Upper lobe of left lung (tissue), 6 donors: ENCODE results near the gene ARHGEF10L. TPM values are rescaled to one million over a fixed set of nuclear protein-coding genes. Genes with fewer than 3 reads are reported as not detected.
A peak's percentile ranks its signal among the peaks of the same experiment; 100 is the strongest.

Experiments
- ATAC-seq, 2 donors: fragments of 200-7000 bp; cut with Tn5 transposase; one replicate each; pipeline ENCODE4 v1.9.1; 2022; ENCODE audit warnings: mild to moderate bottlenecking in 2 of 2, moderate library complexity in 2 of 2; ENCODE audit not compliant: low FRiP score in 2 of 2
- DNase-seq, 2 donors: peaks; one replicate each; pipeline ENCODE4 v3.0.0-alpha.2; 2019 to 2020
- H3K27ac ChIP-seq, 4 donors: fragments of 200-600 bp; sonication (generic); one replicate each; pipeline ENCODE4 v1.5.1; 2016 to 2019
- H3K27me3 ChIP-seq, 4 donors: fragments of 200-600 bp; sonication (generic); one replicate each; pipeline ENCODE4 v1.5.1; 2017 to 2019
- H3K36me3 ChIP-seq, 4 donors: fragments of 200-600 bp; sonication (generic); one replicate each; pipeline ENCODE4 v1.5.1; 2016 to 2019
- H3K4me1 ChIP-seq, 4 donors: fragments of 200-600 bp; sonication (generic); one replicate each; pipeline ENCODE4 v1.5.1; 2018 to 2019
- H3K4me3 ChIP-seq, 4 donors: fragments of 200-600 bp; sonication (generic); one replicate each; pipeline ENCODE4 v1.5.1; 2017 to 2019; ENCODE audit warnings: mild to moderate bottlenecking in 2 of 4, moderate library complexity in 1 of 4
- H3K9me3 ChIP-seq, 4 donors: fragments of 200-600 bp; sonication (generic); one replicate each; pipeline ENCODE4 v1.5.1; 2018 to 2019
- EP300 ChIP-seq, 4 donors: sonication (generic); formaldehyde crosslinking; IDR thresholded peaks; one replicate each; pipeline ENCODE4 v1.5.1; 2017; ENCODE audit warnings: antibody characterized with exemption in 4 of 4, control low read depth in 2 of 4
- POLR2A ChIP-seq, 4 donors: fragments of 450-650 bp; IDR thresholded peaks; one replicate each; pipeline ENCODE4 v1.5.1; 2016 to 2017; ENCODE audit warnings: antibody characterized with exemption in 4 of 4, mild to moderate bottlenecking in 2 of 4
- POLR2AphosphoS5 ChIP-seq, 2 donors: sonication (generic); formaldehyde crosslinking; IDR thresholded peaks; one replicate each; pipeline ENCODE4 v1.5.1; 2017; ENCODE audit warnings: antibody characterized with exemption in 2 of 2
- WGBS, 2 donors: methylation state at CpG; one replicate each; pipeline ENCODE4 v1.1.5; 2017 to 2018; 5-methylcytosine and 5-hydroxymethylcytosine counted together
- total RNA-seq, 6 donors: library from RNA; depleted of rRNA in 4 of 6; stranded (reverse); fragments of >200 nt in 4 of 6; gene quantifications; one replicate each; pipeline versions ENCODE4 v1.1.0 to v1.2.1, GENCODE V29; 2016 to 2021
- TF ChIP-seq, protein P1 (sequence below), 6 experiments: fragments of 450-650 bp in 4 of 6; fragments of 200-600 bp in 2 of 6; sonication (generic) in 2 of 6; IDR thresholded peaks; one replicate each; pipeline ENCODE4 v1.5.1; 2016 to 2019; ENCODE audit warnings: antibody characterized with exemption in 6 of 6
- donor health status: DM: no; HTN: no; CAD: no; lungs with moderate emphysema.
- donor health status: DM: no; HTN: yes; CAD: no; lungs with severe emphysema.

The ARHGEF10L gene
- total RNA-seq, 6 donors from 2014 or later: 17.6 to 172 (median 50.0) TPM

DNA sequence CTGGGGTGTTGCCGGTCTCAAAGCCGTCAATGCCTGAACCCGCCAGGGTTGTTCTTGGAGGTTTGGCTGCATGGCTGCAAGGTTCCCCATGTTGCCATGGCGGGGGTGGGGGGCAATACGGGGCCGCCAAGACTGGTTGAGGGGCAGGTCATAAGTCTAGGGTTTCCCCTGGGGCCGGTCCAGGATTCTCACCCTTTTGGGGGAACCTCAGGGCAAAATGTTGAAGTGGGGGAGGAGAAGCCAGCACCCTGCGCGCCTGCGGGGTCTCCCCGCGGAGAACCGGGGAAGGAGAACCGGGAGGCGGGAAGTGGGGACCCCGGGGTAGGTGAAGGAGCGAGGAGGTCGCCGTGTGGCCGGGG lies 401 bp upstream of the ARHGEF10L start:
- Histone ChIP-seq H3K4me3 (peak overlapping the region in 3 of 4 donors; percentile 47 to 67 (median 63)), H3K27me3 (peaks cover 0 to 6% (median 1%) of the 10 kb centered on the region in 4 donors), H3K27ac (peak overlapping the region in 2 of 4 donors; percentile 24 to 54), H3K4me1 (peaks cover 10 to 26% (median 16%) of the 10 kb centered on the region in 4 donors), H3K9me3 (no peaks in the 10 kb centered on the region), H3K36me3 (no peaks in the 10 kb centered on the region)
- DNase-seq: no peak
- no peak for ATAC-seq
- no peak for TF ChIP-seq EP300 (IDR thresholded peaks at IDR 0.05)
- TF ChIP-seq, protein P1, sequence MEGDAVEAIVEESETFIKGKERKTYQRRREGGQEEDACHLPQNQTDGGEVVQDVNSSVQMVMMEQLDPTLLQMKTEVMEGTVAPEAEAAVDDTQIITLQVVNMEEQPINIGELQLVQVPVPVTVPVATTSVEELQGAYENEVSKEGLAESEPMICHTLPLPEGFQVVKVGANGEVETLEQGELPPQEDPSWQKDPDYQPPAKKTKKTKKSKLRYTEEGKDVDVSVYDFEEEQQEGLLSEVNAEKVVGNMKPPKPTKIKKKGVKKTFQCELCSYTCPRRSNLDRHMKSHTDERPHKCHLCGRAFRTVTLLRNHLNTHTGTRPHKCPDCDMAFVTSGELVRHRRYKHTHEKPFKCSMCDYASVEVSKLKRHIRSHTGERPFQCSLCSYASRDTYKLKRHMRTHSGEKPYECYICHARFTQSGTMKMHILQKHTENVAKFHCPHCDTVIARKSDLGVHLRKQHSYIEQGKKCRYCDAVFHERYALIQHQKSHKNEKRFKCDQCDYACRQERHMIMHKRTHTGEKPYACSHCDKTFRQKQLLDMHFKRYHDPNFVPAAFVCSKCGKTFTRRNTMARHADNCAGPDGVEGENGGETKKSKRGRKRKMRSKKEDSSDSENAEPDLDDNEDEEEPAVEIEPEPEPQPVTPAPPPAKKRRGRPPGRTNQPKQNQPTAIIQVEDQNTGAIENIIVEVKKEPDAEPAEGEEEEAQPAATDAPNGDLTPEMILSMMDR (IDR thresholded peaks at IDR 0.05): no peak
- TF ChIP-seq POLR2A (IDR thresholded peaks at IDR 0.05): no peak
- TF ChIP-seq POLR2AphosphoS5 (IDR thresholded peaks at IDR 0.05): no peak
- WGBS, 2 donors: 23 to 35% methylated on average over 7 to 16 of the region's 20 CpGs

DNA sequence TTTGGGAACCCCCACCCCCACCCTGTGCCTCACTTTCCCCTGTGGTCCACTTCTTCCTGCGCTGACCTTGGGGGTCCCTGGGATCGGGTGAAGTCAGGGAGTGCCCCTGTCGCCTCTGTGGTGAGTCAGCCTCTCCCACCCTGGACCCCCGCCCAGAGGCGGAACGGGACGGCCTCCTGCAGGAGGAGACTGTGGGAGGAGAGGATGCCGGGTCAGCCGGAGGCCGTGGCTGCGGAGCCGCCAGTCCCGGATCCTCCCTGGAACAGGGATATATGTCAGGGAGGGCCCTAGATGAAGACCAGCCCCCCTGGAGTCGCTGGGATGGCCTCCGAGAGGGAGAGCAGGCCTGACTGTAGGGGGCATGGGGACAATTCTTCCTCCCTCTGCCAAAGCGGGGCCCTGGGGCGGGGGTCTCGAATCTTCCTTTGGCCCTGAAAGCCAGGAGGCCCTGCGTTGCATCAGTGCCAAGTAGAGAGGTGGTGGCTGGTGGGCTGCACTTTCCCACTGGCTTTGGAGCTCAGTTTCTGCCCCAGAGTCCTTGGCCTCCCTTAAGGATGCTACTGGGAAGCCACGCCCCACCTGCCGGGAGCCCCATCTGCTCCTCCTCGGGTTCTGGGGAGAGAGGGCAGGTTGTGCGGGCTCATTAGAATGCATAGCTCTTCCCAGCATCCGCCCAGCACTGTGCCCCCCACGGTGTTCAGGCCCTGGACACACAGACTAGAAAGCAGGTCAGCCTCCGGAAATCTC lies 930 bp downstream of the ARHGEF10L start:
- Histone ChIP-seq H3K27me3 (peaks cover 0 to 6% (median 1%) of the 10 kb centered on the region in 4 donors), H3K36me3 (no peaks in the 10 kb centered on the region), H3K4me1 (peaks cover 10 to 26% (median 16%) of the 10 kb centered on the region in 4 donors), H3K9me3 (no peaks in the 10 kb centered on the region), H3K27ac (peak overlapping the region; percentile 45 to 85 (median 76)), H3K4me3 (peak overlapping the region; percentile 37 to 67 (median 60))
- 8 to 20% methylated on average over 1 to 24 of the region's 26 CpGs for WGBS, 2 donors
- DNase-seq: peak in 1 of 2 donors; percentile 88
- ATAC-seq: peak; percentile 52 to 86
- TF ChIP-seq POLR2AphosphoS5 (IDR thresholded peaks at IDR 0.05) (no peak), EP300 (IDR thresholded peaks at IDR 0.05) (no peak), POLR2A (IDR thresholded peaks at IDR 0.05) (no peak)
- TF ChIP-seq, protein P1 (IDR thresholded peaks at IDR 0.05): no peak

DNA sequence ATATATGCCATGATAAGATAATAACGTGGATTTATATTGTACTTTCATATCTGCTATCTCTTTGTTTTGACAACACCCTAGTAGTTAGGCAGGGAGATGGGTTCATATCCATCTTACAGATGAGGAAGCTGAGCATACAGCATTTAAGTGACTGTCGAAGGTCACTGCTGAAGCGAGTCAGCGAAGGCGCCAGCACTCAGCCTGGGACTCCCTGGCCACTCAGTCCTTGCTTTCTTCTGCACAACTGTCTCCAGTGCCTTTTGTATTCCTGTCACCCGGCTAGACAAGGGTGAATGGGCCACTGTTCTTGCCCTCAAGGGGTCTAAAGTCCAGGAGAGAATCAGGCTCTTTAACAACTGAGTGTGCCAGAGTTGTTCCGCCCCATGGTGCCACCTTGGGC lies 3.1 kb downstream of the ARHGEF10L start:
- H3K4me1 ChIP-seq: peaks cover 12 to 26% (median 18%) of the 10 kb centered on the region in 4 donors
- no peak for DNase-seq
- H3K36me3 ChIP-seq: no peaks in the 10 kb centered on the region
- no peaks in the 10 kb centered on the region for H3K9me3 ChIP-seq
- WGBS, 2 donors: 86% methylated on average over 7 of the region's 7 CpGs
- H3K4me3 ChIP-seq: no peak overlapping the region
- TF ChIP-seq EP300 (IDR thresholded peaks at IDR 0.05): no peak
- no peak for TF ChIP-seq POLR2AphosphoS5 (IDR thresholded peaks at IDR 0.05)
- TF ChIP-seq, protein P1 (IDR thresholded peaks at IDR 0.05): no peak
- no peak for TF ChIP-seq POLR2A (IDR thresholded peaks at IDR 0.05)
- no peak overlapping the region for H3K27ac ChIP-seq
- ATAC-seq: no peak
- peaks cover 0 to 6% (median 1%) of the 10 kb centered on the region in 4 donors for H3K27me3 ChIP-seq

DNA sequence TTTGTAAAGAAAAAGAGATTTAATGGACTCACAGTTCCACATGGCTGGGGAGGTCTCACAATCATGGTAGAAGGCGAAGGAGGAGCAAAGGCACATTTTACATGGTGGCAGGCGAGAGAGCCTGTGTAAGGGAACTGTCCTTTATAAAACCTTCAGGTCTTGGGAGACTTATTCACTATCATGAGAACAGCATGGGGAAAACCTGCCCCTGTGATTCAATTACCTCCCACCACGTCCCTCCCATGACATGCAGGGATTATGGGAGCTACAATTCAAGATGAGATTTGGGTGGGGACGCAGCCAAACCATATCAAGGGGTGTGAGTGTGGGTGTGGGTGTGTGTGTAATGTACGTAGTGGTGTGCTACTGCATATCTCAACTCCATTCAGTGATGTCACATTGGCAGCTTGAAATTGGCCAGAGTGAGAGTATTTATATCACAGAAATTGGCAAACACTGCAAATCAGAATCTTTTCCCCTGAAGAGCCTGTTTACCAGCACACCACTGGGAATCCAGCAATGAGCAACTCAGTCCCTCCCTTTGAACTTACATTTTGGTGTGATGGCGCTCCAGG lies 5.4 kb downstream of the ARHGEF10L start:
- TF ChIP-seq POLR2AphosphoS5 (IDR thresholded peaks at IDR 0.05) (no peak), POLR2A (IDR thresholded peaks at IDR 0.05) (no peak)
- Histone ChIP-seq H3K27ac (peak overlapping the region in 3 of 4 donors; percentile 33 to 50 (median 46)), H3K4me1 (peaks cover 6 to 16% (median 12%) of the 10 kb centered on the region in 4 donors), H3K36me3 (no peaks in the 10 kb centered on the region), H3K27me3 (peaks cover 0 to 6% (median 0%) of the 10 kb centered on the region in 4 donors), H3K9me3 (no peaks in the 10 kb centered on the region), H3K4me3 (no peak overlapping the region)
- WGBS, 2 donors: 81 to 82% methylated on average over 6 of the region's 6 CpGs
- ATAC-seq (peak in 1 of 2 donors; percentile 67), DNase-seq (no peak)

DNA sequence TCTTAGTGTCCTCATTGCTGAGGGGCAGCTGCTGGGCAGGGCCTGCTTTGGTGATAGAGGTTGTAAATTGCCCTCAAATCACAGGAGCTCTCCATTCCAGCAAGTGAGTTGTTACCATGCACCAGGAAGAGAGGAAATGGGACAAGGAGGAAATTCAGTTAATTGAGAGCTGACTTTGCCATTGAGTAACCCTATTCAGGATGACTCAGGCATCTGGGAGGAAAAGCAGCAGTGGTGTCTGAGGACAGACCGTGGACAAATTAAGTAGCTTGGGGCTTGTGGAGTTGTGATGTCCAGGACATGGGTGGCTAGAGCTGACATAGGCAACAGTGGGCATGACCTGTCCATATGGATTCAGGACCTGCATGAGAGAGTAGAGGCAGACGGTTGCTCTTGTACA lies 5.9 kb downstream of the ARHGEF10L start:
- peaks cover 0 to 5% (median 0%) of the 10 kb centered on the region in 4 donors for H3K27me3 ChIP-seq
- peak in 1 of 2 donors; percentile 81 for ATAC-seq
- TF ChIP-seq POLR2A (IDR thresholded peaks at IDR 0.05): no peak
- peak overlapping the region in 3 of 4 donors; percentile 33 to 50 (median 46) for H3K27ac ChIP-seq
- H3K4me1 ChIP-seq: peaks cover 5 to 11% (median 10%) of the 10 kb centered on the region in 4 donors
- no peaks in the 10 kb centered on the region for H3K36me3 ChIP-seq
- WGBS, 2 donors: 43 to 47% methylated on average over 2 of the region's 2 CpGs
- H3K9me3 ChIP-seq: no peaks in the 10 kb centered on the region
- DNase-seq: no peak
- no peak overlapping the region for H3K4me3 ChIP-seq
